Measurements from ENCODE around the gene PDYN.

PDYN gene

GRCh38 chr20:1932971-1933370 is 60.9 kb downstream of the PDYN start:
- no peak for DNase-seq

- DNase-seq: no peak
Observed at GRCh38 chr20:1931830-1932229, 62.0 kb downstream of the PDYN start.

DNA sequence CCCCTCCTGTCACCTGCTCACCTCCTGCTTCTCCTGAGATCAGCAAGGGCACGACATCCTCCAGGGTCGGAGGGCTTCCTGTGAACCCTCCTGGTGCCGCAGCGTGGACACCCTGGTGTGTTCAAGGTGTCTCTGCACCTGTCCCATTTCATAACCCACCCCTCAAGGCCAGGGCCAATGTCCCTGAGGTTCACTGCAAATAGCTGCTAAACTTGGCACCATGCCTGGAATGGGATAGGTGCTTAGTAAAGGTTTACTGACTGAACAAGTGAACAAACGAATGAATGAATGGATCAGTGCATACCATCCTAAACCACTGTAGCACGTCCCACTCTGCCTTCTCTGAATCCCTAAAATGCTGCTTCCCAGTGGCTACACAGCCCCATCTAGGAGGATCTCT is 63.7 kb downstream of the PDYN start:
- DNase-seq: no peak

DNA sequence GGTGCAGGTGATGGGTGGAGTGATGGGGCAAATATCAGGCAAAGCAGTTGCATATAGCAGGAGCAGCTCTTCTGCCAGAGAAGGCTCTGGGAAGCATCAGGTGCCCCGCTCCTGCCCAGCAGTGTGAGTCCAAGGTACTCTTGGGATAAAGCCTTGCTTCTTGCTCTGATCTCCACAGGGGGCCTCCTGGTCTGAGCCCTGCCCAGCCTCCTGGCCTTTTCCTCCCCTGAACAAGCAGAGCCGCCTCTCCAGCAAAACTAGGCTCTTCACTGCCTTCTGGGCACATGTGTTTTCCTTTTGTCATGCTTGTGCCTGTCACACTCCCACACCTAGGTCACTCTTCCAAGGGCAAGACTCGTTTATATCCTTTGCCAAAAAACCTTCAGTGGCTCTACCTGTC is 64.4 kb downstream of the PDYN start:
- no peak for DNase-seq

- DNase-seq: no peak
Observed at GRCh38 chr20:1928782-1929181, 65.1 kb downstream of the PDYN start.
